GM12872 (cell line): ENCODE results near the gene EPB42.

ENCODE experiments used
- TF ChIP-seq, protein P1 (sequence below): IDR thresholded peaks from 3 replicates; pipeline ENCODE4 v1.5.1; 2011; ENCODE audit warnings: low read depth, mild to moderate bottlenecking, low read length, moderate library complexity; ENCODE audit not compliant: insufficient read depth

EPB42 gene

DNA sequence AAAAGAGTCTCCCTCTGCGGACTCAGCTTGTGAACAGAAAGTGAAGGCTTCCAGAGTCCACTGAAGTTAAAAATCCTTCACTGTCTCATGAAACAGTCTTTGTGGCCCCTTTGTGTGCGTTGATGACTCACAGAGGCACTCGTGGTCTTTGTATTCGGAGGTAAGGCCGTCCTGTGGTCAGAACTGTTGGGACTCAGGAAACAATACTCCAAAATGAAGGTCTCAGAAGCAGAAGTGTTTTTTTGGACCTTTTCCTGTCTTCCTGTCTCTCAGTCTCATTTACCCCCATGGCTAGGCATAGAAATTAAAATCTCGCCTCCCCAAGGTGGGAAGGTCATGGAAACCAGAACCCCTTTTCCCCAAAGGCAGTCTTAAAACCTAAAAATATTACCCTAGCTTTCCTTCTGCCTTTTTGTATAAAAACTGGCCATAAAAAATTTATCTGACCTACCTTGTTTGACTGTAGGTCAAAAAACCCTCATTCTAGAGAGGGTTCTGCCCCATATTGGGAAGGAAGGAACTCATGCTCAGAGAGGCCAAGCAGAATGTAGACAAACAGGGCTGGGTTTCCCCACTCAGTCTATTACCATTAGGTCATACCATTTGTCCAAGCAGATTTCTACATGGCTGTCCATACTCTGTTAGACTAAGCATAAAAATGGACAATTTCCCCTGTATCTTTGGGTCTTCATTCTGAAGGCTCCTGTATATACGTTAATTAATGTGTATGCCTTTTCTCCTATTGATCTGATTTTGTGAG lies 19.1 kb upstream of the EPB42 start:
- TF ChIP-seq, protein P1, sequence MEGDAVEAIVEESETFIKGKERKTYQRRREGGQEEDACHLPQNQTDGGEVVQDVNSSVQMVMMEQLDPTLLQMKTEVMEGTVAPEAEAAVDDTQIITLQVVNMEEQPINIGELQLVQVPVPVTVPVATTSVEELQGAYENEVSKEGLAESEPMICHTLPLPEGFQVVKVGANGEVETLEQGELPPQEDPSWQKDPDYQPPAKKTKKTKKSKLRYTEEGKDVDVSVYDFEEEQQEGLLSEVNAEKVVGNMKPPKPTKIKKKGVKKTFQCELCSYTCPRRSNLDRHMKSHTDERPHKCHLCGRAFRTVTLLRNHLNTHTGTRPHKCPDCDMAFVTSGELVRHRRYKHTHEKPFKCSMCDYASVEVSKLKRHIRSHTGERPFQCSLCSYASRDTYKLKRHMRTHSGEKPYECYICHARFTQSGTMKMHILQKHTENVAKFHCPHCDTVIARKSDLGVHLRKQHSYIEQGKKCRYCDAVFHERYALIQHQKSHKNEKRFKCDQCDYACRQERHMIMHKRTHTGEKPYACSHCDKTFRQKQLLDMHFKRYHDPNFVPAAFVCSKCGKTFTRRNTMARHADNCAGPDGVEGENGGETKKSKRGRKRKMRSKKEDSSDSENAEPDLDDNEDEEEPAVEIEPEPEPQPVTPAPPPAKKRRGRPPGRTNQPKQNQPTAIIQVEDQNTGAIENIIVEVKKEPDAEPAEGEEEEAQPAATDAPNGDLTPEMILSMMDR: no peak

DNA sequence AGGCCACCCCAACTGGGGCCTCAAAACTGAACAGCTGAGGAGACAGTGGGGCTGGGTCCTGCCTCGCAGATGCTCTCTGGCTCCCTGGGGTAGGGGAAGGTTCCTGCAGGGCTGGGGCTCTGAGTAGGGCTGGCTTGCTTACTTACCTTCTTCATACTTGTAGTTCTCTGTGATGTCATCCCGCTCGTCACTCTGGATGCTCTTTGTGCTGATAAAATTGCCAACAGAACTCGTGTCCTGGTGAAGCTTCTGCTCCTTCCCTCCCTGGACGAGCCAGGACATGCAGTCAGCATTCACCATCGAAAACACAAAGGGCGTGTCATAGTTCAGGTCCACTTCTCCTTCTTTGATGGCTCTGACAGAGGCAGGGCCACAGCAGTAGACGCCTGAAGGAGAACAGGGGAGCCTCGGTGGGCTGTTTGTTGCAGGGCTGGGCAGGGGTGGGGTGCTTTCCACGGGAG lies 17.9 kb upstream of the EPB42 start:
- TF ChIP-seq, protein P1: no peak

DNA sequence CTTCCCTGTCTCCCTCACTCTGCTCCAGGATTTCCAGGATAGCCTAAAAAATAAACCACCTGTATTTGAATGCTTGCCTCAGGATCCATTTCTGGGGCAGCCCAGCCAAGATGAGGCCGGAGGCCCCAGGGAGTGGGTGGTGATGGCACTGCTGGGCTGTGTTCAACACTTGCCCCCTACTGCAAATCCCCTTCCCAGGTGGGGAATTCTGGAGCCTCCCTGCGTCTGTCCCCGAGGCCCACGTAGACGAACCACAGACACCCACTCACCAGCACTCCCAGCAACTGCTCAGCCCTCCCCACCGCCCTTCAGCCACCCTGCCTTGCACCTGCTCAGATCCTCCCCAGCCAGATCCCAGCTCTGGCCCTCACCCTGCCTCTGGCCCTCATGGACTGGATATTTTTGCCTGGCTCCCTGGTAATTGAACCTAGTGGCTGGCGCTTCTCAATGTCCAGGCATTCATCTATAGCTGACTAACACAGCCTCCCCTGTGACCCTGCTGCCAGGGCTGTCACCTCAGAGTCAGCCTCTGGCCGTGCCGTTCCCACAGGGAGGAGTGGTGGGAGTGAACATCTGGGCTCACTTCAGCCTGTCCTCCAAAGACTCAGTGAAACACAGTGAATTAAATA lies 17.1 kb upstream of the EPB42 start:
- TF ChIP-seq, protein P1: no peak

DNA sequence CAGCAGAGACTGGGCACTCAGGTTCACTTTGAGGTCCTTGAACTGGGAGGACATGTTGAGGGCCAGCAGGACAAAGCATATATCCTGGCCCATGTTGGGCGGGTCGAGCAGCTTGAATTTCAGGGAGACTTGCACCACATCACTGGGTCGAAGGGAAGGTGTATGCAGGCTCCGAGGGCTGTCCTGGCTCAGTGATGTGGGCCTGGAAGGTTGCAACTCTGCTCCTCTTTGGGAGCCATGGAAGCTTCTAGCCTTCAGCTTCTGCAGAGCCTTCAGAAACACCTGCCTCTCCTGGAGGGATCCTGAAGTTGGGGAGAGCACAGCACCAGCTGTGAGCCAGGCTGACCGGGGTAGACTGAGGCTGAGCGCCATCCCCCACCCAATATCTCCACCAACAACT lies 14.7 kb upstream of the EPB42 start:
- TF ChIP-seq, protein P1: no peak

DNA sequence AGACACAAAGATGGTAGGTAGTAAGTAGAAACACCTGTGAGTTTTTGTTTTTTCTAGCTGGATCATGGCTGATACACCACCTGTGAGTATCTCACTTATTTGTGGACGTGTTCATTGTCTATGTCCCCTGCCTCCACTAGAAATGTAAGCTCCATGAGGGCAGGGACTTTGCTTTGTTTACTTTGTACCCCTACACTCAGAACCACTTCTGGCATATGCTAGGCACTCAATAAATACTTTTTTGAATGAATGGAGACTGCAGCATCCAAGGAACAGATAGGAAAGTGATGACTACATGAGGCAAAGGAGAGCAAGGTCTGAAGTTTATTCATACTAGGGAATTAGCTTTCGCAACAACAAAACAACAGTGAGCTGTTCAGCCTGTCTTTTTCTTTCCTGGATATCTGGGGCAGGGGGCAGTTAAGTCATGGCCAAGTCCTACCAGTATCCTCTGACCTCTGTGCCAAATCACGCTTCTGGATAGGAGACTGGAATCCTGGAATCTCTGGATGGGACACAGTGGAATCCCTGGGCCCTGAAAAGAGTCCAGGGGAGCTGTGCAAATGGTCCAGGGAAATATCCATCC lies 11.6 kb upstream of the EPB42 start:
- TF ChIP-seq, protein P1: no peak

DNA sequence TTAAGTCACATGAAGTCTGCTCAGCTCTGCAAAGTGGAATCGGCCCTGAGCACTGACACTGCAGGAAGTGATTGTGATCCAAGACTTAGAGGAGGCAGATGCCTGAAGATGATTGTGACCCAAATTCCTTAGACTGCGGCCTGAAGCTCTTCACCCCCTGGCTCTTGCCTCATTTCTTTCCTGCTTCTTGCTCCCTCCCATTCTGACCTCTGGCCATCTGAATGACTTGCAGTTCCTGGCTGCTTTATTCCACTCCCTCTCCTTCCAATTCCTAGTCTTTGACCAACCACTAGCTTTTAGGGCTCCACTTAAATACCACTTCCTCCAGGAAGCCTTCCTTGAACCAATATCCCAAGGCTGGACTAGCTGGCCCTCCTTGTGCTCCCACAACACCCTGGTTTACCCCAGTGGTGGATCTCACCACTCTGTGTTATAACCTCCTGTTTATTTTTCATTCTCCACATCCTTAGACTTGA lies 9.9 kb upstream of the EPB42 start:
- TF ChIP-seq, protein P1: no peak

DNA sequence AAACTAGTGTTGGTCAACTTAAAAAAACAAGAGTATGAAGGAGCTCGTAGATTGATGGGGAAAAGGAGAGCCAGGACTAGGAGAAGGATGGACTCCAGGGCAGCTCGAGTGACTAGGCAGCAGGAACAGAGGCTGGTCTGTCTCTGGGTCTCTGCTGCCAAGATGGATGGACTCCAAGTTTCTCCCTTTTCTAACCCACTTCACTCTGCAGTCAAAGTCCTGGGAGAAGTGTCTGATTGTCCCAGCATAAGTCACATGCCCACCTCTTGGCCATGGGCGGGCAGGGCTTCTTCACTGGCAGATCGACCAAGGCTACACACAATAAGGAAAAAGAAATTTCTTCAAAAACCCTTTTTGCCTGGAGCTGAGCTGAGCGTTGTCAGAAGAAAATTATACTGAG lies 9.2 kb upstream of the EPB42 start:
- TF ChIP-seq, protein P1: no peak
